A204.1 (cell line): ENCODE measurements around the gene MACIR.

Experiments used
- FAIRE-seq: peaks from 2 replicates; lab custom pipeline; 2012; peaks lifted over from hg19 to GRCh38; lab: Jason Lieb, UNC

MACIR gene

DNA sequence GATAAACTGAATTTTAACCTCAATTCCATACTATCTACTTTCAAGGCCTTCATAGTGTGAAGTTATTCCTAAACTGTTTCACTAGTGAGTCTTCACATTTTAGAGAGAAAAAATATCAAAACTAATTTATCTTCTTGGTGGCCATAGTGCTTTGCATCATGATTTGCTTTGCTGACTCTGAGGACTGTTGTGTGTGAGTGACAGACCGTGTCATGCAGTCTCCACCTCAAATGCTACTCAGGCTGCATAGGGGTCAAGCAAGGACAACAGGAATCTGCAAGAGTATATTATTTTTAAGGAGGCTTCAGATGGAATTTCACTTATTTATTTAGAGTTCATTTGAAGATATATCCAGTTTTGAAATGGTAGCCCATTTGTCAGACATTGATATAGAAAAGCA is 34.5 kb downstream of the MACIR start:
- no peak for FAIRE-seq

DNA sequence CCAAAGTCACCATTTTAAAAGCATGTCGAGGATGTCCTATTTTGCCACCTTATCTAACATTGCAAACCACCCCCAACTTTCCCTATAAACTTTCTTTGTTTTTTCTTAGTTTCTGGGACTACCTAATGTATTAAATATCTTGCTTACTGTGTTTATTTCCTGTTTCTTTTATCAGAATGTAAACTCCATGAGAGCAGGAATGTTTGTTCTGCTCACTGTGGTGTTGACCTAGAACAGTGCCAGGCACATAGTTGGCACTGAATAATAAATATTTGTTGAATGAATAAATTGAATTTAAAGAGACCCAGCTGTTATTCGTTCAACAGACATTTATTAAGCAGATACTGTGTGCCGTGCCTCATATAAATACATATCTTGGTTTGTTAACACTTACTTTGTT is 35.2 kb downstream of the MACIR start:
- FAIRE-seq = no peak

DNA sequence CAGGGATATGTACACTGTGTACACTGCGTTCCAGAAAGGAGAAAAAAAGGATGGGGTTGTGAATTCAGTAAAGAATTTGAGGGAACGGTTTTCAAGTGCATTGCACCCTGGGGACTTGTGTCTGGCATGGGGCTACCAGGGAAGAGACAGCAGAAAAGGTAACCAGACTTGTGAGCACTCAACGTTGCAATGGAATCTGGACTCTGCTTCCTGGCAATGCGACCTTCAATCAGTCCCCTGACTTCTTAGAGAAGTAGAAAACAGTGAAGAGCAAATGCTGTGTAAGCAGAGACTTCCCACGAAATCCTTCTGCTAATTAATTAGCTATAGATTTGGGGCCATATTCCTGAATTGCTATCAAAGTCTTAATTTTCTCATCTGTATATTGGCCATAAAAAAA is 36.3 kb downstream of the MACIR start:
- FAIRE-seq = no peak

DNA sequence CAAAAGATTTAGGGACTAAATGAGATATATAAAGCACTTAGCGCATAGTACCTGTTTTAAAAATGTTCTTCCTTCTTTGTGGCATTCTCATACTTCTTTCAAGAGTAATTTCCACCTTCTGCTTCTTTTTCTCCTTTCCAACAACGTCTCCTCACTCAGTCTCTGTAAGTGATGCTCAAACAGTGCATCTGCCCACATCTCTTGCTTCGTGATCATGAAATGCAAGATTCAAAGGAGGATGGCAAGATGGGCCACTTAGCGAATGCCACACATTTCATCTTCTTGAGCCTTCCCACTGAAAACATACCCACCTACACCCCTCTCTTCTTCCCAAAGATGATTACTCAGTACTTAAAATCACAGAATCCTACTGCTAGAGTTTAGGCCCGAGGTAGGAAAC is 36.9 kb downstream of the MACIR start:
- no peak for FAIRE-seq

DNA sequence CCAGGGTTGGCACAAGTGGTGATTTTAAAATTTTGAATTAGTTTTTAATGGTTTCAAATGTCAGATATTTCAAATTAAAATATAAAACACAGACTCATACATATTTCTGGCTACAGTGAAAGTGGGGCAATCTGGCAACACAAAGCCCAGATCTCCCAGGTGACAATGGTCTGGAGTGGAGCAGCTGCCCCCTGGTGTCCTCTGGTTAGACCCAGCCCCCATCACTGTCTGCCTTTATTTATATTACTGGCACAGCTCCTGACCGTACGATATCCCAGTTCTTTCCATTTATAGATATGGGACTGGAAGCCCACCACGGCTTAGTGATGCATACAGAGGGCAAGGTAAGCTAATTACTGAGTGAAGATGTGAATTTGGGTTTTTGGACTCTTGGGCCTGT is 37.3 kb downstream of the MACIR start:
- FAIRE-seq = no peak

DNA sequence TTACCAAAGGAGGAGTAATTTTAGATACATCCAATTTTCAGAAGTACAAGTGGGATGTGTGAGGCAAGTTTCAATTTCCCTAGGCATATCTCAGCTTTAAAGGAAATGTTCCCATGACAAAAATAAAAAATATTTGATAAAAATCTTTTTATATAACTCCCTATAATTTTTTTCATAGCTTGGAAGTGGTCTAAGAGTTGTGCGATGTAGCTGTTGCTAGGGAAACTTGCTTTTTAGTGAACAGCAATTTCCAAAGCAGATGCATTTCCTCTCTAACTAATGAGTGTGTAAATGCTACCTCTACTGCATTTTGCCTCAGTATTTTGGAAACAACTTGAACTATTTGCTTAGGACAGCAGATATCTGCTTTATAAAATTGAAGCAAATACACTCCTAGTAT is 39.6 kb downstream of the MACIR start:
- no peak for FAIRE-seq

DNA sequence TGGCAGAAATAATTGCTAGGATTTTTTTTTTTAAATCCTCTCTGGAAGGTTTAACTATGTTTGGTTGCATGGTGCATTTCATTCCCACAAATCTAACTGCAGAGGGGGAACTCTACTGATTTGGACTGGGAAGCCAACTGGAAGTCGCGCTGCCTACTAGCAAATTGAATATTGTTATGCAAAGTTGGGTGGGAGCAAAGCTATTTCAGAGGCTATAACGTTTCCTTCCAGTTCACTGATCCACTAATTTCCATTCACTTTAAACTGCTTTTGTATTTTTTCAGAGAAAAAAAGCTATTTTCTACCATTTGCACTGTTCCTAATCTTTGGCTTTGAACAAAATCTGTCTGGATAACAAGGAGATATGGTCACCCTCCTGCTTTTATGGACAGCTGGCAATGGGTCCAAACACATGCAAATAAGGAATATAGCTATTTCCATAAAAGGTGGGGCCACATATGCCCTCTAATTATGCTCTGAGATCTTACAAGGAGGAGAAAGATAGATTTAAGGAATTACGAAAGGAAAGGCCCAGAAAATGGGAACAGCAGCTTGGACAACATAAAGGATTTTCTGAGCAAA is 40.1 kb downstream of the MACIR start:
- FAIRE-seq = no peak

DNA sequence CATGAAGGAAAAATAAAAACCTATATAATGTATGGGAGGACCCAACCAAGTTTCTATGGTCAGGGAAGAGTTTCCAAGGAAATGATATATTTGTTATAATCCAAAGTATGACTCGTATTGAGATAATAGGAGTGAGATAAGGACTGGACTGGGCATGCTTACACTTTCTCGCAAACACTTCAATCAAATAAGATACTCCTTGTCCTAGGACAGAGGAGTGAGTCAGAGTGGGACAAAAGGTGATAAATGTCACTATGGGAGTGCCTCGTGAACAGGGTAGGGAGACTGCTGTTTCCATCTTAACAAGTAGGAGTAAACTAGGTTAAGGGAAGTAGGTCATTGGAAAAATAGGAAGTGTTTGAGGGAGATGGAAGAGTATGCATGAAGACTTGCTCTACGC is 47.2 kb downstream of the MACIR start:
- no peak for FAIRE-seq

DNA sequence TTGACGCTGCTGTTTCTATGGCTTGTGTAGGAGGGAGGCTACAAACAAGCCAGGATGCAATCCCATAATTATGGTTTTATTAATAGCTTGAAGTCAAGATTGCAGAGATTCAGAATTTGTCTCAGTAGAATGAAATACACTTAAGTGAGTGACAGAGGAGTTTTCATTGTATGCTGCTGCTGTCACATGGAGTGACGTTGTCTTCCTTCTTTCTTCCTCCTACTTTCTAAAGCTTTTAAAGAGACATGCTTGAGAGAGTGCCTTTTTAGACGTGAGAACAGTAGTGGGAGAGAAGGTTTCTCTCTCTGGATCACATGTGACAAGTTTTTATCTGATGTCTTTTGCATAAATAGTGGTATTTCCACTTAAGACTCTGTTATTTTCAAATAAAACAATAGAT is 48.9 kb downstream of the MACIR start:
- FAIRE-seq = no peak

DNA sequence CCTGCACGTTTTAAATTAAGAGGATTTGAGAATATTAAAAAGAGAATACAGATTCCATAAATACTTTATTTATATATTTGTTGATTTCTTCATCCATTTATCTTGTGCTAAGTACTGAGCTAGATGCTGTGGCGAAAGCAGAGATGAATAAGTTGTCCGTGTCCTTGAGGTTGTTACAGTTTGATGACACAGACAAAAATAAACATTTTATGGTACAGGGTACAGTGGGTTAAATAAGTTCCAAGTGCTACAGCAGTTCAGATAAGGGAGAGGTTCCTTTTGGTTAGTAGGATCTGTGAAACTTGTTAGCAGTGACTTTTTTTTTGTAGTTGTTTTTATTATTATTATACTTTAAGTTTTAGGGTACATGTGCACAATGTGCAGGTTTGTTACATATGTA is 50.2 kb downstream of the MACIR start:
- no peak for FAIRE-seq

DNA sequence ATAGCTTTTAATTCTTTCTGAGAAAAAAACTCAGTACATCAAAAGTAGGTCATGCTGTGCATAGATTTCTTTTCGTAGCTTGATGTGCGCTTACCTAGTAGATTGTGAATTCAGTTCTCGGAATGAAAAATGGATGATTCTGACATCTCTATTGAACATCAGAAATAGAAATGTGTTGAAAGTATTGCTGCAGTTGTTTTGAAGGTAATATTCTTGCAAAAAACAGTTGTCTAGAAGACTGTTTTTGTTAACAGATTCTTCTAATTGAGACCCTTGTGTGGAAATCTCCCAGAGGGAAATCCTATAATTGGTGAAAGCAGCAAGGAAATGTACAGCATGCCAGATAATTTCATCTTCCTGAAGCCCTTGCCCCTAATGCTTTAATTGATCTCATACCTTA is 54.5 kb downstream of the MACIR start:
- FAIRE-seq = no peak

DNA sequence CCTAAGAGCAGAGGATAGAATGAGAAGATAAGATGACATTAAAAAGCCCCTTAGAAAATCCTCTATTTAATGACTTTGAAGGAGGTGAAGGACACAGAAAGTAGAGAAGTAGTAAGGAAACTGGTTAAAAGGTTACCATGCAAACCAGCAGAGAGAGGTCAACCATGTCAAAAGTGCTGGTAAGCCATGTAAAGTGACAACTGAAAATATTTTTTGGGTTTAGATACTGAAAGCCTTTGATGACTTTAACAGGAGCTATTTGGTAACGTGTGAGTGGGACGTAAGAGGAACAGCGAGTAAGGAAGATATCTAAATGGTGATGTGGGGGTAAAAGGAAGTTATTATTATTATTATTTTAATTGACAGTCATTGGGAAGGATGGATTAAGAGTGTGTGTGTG is 56.9 kb downstream of the MACIR start:
- FAIRE-seq = no peak

DNA sequence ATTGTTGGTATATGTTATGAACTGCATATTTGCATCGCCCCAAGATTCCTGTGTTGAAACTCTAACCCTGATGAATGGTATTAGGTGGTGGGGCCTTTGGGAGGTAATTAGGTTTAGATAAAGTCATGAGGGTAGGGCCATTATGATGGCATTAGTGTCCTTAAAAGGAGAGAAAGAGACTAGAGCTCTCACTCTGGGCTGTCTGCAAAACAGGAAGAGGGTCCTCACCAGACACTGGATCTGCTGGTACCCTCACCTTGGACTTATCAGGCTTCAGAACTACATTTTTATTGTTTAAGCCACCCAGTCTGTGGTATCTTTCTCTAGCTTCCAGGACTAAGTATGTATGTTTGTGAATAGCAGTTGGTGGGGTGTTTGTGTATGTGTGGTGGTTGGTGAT is 68.9 kb downstream of the MACIR start:
- no peak for FAIRE-seq

DNA sequence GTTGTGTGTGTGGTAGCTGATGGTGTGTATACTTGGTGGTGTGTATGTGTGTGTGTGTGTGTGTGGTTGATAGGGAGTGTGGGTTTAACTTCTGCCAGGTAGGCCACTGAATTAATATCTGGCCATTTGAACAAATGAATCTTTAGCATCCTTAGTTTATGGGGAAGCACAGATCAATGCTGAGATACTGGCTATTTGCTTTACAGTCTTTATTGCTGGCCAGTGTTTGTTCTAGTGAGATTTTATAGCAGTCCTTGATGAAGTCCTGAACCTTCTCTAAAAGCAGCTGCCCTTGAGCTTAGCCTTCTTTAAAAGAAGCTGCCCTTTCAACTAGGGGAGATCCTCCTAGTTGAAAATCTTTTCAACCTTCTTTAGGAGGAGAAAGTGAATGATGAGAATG is 69.3 kb downstream of the MACIR start:
- no peak for FAIRE-seq
